ENCODE results near the gene ITSN2. TPM values are rescaled to one million over a fixed set of nuclear protein-coding genes. Genes with fewer than 3 reads are reported as not detected.

The ITSN2 gene
- total RNA-seq, 4 donors from 2014 or later, result 57.9 to 79.7 (median 63.4) TPM

GRCh38 chr2:24189551-24189950, 170.8 kb downstream of the ITSN2 start:
- Histone ChIP-seq H3K9me3 (no peaks in the 10 kb centered on the region), H3K27me3 (no peaks in the 10 kb centered on the region), H3K4me1 (no peaks in the 10 kb centered on the region), H3K27ac (no peak overlapping the region), H3K4me3 (no peak overlapping the region), H3K36me3 (peaks cover 0 to 12% of the 10 kb centered on the region in 2 donors)
- no peak for TF ChIP-seq EP300 (IDR thresholded peaks at IDR 0.05)
- TF ChIP-seq POLR2AphosphoS5 (IDR thresholded peaks at IDR 0.05), result no peak
- TF ChIP-seq POLR2A (IDR thresholded peaks at IDR 0.05), result no peak
- no peak for TF ChIP-seq CTCF (IDR thresholded peaks at IDR 0.05)
- no peak for ATAC-seq
- 59 to 100% methylated on average over 1 to 10 of the region's 10 CpGs for WGBS, 2 donors (ENCODE audit: low coverage in 1 of 2)

- no peaks in the 10 kb centered on the region for H3K36me3 ChIP-seq
- H3K27me3 ChIP-seq, result no peaks in the 10 kb centered on the region
- H3K4me3 ChIP-seq, result no peak overlapping the region
- TF ChIP-seq CTCF (IDR thresholded peaks at IDR 0.05), result no peak
- 68 to 72% methylated on average over 4 to 6 of the region's 6 CpGs for WGBS, 2 donors (ENCODE audit: low coverage in 1 of 2)
- H3K9me3 ChIP-seq, result no peaks in the 10 kb centered on the region
- H3K4me1 ChIP-seq, result no peaks in the 10 kb centered on the region
- ATAC-seq, result no peak
- H3K27ac ChIP-seq, result no peak overlapping the region
Measured at GRCh38 chr2:24183366-24184069, 176.8 kb downstream of the ITSN2 start.

GRCh38 chr2:24182507-24182906, 177.8 kb downstream of the ITSN2 start:
- Histone ChIP-seq H3K4me1 (no peaks in the 10 kb centered on the region), H3K27ac (no peak overlapping the region), H3K36me3 (no peaks in the 10 kb centered on the region), H3K9me3 (no peaks in the 10 kb centered on the region), H3K4me3 (no peak overlapping the region), H3K27me3 (no peaks in the 10 kb centered on the region)
- TF ChIP-seq POLR2AphosphoS5 (IDR thresholded peaks at IDR 0.05) (no peak), CTCF (IDR thresholded peaks at IDR 0.05) (no peak), EP300 (IDR thresholded peaks at IDR 0.05) (no peak), POLR2A (IDR thresholded peaks at IDR 0.05) (no peak)
- 94% methylated on average over 5 of the region's 7 CpGs; no CpG with 5 or more reads in 1 of the 2 donors for WGBS, 2 donors (ENCODE audit: low coverage in 1 of 2)
- no peak for ATAC-seq

- no peaks in the 10 kb centered on the region for H3K4me1 ChIP-seq
- no peak overlapping the region for H3K4me3 ChIP-seq
- H3K27ac ChIP-seq, result no peak overlapping the region
- H3K27me3 ChIP-seq, result no peaks in the 10 kb centered on the region
- no peak for TF ChIP-seq POLR2A (IDR thresholded peaks at IDR 0.05)
- no peak for TF ChIP-seq POLR2AphosphoS5 (IDR thresholded peaks at IDR 0.05)
- no peak for TF ChIP-seq CTCF (IDR thresholded peaks at IDR 0.05)
- ATAC-seq, result no peak
- H3K36me3 ChIP-seq, result no peaks in the 10 kb centered on the region
- H3K9me3 ChIP-seq, result no peaks in the 10 kb centered on the region
- 88 to 90% methylated on average over 5 to 6 of the region's 6 CpGs for whole genome bisulfite sequencing, 2 donors (ENCODE audit: low coverage in 1 of 2)
Measured at GRCh38 chr2:24181849-24182248, 178.5 kb downstream of the ITSN2 start.

GRCh38 chr2:24179683-24180082, 180.7 kb downstream of the ITSN2 start:
- H3K27me3 ChIP-seq, result peaks cover 5% of the 10 kb centered on the region
- H3K4me1 ChIP-seq, result no peaks in the 10 kb centered on the region
- no peaks in the 10 kb centered on the region for H3K36me3 ChIP-seq
- H3K9me3 ChIP-seq, result peaks cover 0 to 5% (median 0%) of the 10 kb centered on the region in 3 donors
- no peak overlapping the region for H3K4me3 ChIP-seq
- TF ChIP-seq POLR2AphosphoS5 (IDR thresholded peaks at IDR 0.05) (no peak), EP300 (IDR thresholded peaks at IDR 0.05) (no peak), POLR2A (IDR thresholded peaks at IDR 0.05) (no peak)
- ATAC-seq, result no peak
- H3K27ac ChIP-seq, result no peak overlapping the region
